Body of pancreas (tissue), 4 donors: ENCODE data around the gene DIRAS1.

ENCODE experiments used
- POLR2A ChIP-seq, 3 donors: fragments of 450-650 bp; IDR thresholded peaks; one replicate each; pipeline ENCODE4 v1.6.1; 2016; ENCODE audit warnings: antibody characterized with exemption in 3 of 3, mild to moderate bottlenecking in 2 of 3
- TF ChIP-seq, protein P1 (sequence below), 7 experiments: fragments of 450-650 bp in 4 of 7; fragments of 200-600 bp in 3 of 7; sonication (generic) in 3 of 7; IDR thresholded peaks; one replicate each; pipeline ENCODE4 v1.5.1; 2016 to 2019; ENCODE audit warnings: antibody characterized with exemption in 7 of 7

DNA sequence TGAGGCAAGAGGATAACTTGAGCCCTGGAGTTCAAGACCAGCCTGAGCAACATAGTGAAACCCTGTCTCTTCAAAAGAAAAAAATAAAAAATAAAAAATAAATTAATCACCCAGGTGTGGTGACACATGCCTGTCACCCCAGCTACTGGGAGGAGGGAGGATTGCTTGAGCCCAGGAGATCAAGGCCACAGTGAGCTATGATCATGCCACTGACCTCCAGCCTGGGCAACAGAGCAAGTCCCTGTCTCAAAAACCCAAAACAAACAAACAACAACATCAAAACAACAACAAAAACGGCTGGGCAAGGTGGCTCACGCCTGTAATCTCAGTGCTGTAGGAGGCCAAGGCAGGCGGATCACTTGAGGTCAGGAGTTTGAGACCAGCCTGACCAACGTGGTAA lies 22.9 kb upstream of the DIRAS1 start:
- TF ChIP-seq POLR2A (IDR thresholded peaks at IDR 0.05) = no peak
- TF ChIP-seq, protein P1, sequence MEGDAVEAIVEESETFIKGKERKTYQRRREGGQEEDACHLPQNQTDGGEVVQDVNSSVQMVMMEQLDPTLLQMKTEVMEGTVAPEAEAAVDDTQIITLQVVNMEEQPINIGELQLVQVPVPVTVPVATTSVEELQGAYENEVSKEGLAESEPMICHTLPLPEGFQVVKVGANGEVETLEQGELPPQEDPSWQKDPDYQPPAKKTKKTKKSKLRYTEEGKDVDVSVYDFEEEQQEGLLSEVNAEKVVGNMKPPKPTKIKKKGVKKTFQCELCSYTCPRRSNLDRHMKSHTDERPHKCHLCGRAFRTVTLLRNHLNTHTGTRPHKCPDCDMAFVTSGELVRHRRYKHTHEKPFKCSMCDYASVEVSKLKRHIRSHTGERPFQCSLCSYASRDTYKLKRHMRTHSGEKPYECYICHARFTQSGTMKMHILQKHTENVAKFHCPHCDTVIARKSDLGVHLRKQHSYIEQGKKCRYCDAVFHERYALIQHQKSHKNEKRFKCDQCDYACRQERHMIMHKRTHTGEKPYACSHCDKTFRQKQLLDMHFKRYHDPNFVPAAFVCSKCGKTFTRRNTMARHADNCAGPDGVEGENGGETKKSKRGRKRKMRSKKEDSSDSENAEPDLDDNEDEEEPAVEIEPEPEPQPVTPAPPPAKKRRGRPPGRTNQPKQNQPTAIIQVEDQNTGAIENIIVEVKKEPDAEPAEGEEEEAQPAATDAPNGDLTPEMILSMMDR (IDR thresholded peaks at IDR 0.05) = no peak
